ENCODE measurements around the gene SSTR1.
A peak's percentile ranks its signal among the peaks of the same experiment; 100 is the strongest.

SSTR1 gene

DNA sequence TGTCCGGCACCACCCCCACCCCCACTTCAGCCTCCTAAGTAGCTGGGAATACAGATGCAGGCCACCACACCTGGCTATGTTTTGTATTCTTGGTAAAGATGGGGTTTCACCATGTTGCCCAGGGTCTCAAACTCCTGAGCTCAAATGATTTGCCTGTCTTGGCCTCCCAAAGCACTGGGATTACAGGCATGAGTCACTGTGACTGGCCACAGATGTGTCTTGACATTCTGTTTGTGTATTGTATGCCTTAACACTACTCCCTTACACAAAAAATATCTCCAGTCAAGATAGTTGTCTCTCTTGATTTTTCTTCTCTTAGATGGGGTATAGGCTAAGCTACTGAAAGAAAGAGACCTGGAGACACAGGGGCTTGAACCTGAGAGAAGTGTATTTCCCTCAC lies 30.6 kb downstream of the SSTR1 start:
- DNase-seq (ENCODE audit: low spot score) = no peak

GRCh38 chr14:38238878-38239277 lies 31.2 kb downstream of the SSTR1 start:
- DNase-seq (ENCODE audit: low spot score) = no peak

- DNase-seq (ENCODE audit: low spot score) = no peak
Observed at GRCh38 chr14:38243696-38244240, 36.1 kb downstream of the SSTR1 start.

DNA sequence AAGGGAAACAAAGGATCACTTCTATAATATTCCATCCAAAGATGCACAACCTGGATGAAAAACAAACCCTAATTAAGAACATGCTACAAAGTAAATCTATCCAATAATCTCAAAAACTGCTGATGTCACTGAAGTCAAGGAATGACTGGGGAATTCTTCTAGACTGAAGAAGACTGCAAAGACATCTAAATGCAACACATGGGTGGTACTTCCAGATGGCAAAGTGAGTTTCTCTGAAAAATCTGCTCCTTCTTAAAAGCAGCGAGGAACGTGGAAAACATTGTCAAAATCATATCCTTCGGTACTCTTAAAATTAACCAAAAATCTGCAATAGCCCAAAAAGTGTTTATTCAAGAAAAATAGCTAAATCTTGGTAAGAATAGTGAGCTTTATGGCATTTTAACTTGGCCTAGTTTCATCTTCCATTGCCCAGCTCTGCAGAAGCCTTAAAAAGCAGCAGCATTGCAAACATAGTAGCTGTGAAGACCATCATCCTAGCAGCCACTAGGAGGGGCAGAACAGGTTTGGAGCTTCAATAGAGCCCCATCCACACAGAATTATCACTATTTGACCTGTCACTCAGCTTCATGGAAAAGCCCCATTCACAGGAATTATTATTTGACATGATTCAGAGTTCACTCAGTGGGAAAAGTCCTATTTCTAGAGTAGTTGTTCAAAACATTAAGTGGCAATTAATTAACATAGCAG lies 40.8 kb downstream of the SSTR1 start:
- no peak for DNase-seq (ENCODE audit: low spot score)

GRCh38 chr14:38250331-38250730 lies 42.6 kb downstream of the SSTR1 start:
- no peak for DNase-seq (ENCODE audit: low spot score)

- no peak for DNase-seq (ENCODE audit: low spot score)
Observed at GRCh38 chr14:38252066-38252710, 44.5 kb downstream of the SSTR1 start.

- no peak for DNase-seq (ENCODE audit: low spot score)
Observed at GRCh38 chr14:38253676-38254075, 46.0 kb downstream of the SSTR1 start.

DNA sequence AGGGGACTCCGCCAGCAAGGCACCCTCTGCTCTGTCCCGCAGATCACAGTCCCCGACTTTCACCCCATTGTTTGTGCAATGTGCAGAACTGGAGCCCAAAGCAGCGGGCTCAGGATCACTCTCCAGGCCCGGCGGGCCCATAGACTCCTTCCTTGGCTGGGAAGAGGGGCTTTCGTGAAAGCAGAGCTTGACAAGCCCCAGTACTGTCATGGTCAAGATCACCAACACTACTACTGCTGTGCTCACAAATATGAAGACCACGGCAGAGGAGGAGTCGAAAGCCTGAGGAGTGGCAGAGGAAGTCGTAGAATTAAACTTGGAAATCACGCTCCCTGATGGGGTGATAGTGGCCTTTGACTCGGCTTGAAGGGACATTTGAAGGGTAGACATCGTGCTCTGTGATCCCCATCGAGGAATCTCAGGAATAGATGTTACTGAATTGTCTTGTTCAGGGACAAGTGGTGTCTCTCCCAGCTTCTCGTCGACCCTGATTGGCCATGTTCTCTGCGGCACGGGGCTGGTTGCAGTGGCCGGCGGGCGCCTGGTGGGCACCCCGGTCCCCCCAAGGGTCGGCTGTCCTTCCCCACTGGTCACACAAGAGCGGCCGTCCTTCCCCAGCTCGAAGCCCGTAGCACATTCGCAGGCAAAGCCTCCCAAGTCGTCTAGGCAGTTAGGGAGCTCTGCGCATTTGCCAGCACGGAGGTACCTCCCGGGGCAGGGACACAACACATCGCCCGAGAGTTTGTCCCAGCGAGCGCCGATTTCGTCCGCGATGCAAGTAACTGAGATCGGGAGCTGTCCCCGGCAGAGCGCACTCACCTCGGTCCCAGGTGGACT lies 47.1 kb downstream of the SSTR1 start:
- DNase-seq (ENCODE audit: low spot score) = peak; percentile 29

DNA sequence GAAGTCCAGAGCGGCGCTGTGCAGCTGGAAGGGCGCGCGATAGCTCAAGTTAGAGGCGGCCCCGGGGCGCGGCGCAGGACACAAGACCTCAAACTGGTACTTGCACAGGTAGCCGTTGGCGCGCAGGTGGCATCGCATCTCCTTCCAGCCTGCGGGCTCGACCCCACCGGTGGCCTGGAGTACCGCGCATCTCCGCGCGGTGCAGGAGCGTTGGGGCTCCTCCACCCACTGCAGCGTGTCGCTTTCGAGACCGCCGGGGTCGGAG lies 47.6 kb downstream of the SSTR1 start:
- DNase-seq (ENCODE audit: low spot score) = no peak

- peak; percentile 46 for DNase-seq (ENCODE audit: low spot score)
Observed at GRCh38 chr14:38255673-38256532, 48.2 kb downstream of the SSTR1 start, which contains the start of gene CLEC14A. Gene CLEC14A (minus strand): TSS chr14:38256093. CDS start chr14:38256022, 71 bp downstream.

GRCh38 chr14:38256533-38256840 lies 48.8 kb downstream of the SSTR1 start:
- DNase-seq (ENCODE audit: low spot score) = no peak

DNA sequence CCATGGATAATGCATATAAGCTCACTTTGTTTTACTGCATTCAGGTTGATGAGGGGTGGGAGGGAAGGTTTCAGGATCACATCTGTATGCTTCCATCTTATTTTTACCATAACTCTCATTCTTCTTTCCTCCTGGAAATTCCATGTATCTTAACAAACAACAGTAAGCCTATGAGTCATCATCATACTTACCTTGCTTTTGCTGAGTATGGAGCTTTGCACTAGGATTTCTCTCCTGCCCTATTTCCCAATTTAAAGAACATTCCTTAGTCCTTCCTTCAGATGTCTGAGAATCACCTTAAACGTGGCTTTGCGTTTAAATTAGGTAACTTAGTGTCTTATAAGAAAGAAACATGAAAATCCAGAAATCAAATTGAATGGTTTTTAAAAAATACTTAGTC lies 49.8 kb downstream of the SSTR1 start:
- no peak for DNase-seq (ENCODE audit: low spot score)

- no peak for DNase-seq (ENCODE audit: low spot score)
Observed at GRCh38 chr14:38261620-38262019, 53.9 kb downstream of the SSTR1 start.

Measured in GM03348 (cell line).